Sigmoid colon (tissue), 4 donors: ENCODE measurements around the gene SRRM4.

Source experiments
- CTCF ChIP-seq, 4 experiments: fragments of 450-650 bp in 3 of 4; fragments of 200-600 bp in 1 of 4; IDR thresholded peaks; one replicate each; pipeline ENCODE4 v1.5.1; 2016 to 2019; ENCODE audit warnings: antibody characterized with exemption in 4 of 4, mild to moderate bottlenecking in 3 of 4, moderate library complexity in 2 of 4
- EP300 ChIP-seq, 4 donors: sonication (generic); formaldehyde crosslinking; IDR thresholded peaks; one replicate each; pipeline ENCODE4 v1.6.1; 2017; ENCODE audit warnings: antibody characterized with exemption in 4 of 4
- POLR2A ChIP-seq, 2 donors: fragments of 450-650 bp; IDR thresholded peaks; one replicate each; pipeline ENCODE4 v1.6.1; 2016; ENCODE audit warnings: antibody characterized with exemption in 2 of 2, mild to moderate bottlenecking in 2 of 2, moderate library complexity in 2 of 2
- POLR2AphosphoS5 ChIP-seq, 4 donors: sonication (generic); formaldehyde crosslinking; IDR thresholded peaks; one replicate each; pipeline ENCODE4 v1.6.1; 2017; ENCODE audit warnings: antibody characterized with exemption in 4 of 4

- no peak for TF ChIP-seq POLR2A (IDR thresholded peaks at IDR 0.05)
- TF ChIP-seq CTCF (IDR thresholded peaks at IDR 0.05), result no peak
- TF ChIP-seq POLR2AphosphoS5 (IDR thresholded peaks at IDR 0.05), result no peak
- TF ChIP-seq EP300 (IDR thresholded peaks at IDR 0.05), result no peak
These were observed 132.2 kb downstream of the SRRM4 start for GRCh38 chr12:119113496-119113986.
